Measurements from ENCODE around the gene ZBTB32.

ZBTB32 gene

GRCh38 chr19:35702223-35703012, 1.9 kb upstream of the ZBTB32 start:
- DNase-seq = peak; percentile 96 to 97

GRCh38 chr19:35703343-35703742, 1.0 kb upstream of the ZBTB32 start:
- no peak for DNase-seq

- no peak for DNase-seq
Observed at GRCh38 chr19:35708391-35708790, 4.0 kb downstream of the ZBTB32 start.

GRCh38 chr19:35710784-35711723, 6.7 kb downstream of the ZBTB32 start:
- no peak for DNase-seq

- DNase-seq = no peak
Observed at GRCh38 chr19:35712567-35713505, 8.5 kb downstream of the ZBTB32 start.

- DNase-seq = no peak
Observed at GRCh38 chr19:35713506-35713850, 9.1 kb downstream of the ZBTB32 start.

- no peak for DNase-seq
Observed at GRCh38 chr19:35713904-35714495, 9.6 kb downstream of the ZBTB32 start.

- DNase-seq = no peak
Observed at GRCh38 chr19:35714601-35715354, 10.4 kb downstream of the ZBTB32 start.

GRCh38 chr19:35715355-35715809, 11.0 kb downstream of the ZBTB32 start:
- DNase-seq = no peak

- peak in 1 of 2 experiments; percentile 47 for DNase-seq
Observed at GRCh38 chr19:35715981-35716800, 11.8 kb downstream of the ZBTB32 start.

- peak; percentile 79 to 88 for DNase-seq
Observed at GRCh38 chr19:35716801-35717664, 12.7 kb downstream of the ZBTB32 start.

- DNase-seq = no peak
Observed at GRCh38 chr19:35717665-35718344, 13.4 kb downstream of the ZBTB32 start, which contains the start of gene KMT2B. KMT2B (plus strand) TSS chr19:35718003; CDS start chr19:35718019, 16 bp downstream.

GRCh38 chr19:35718345-35719041, 14.1 kb downstream of the ZBTB32 start:
- DNase-seq = no peak

- DNase-seq = no peak
Observed at GRCh38 chr19:35719402-35720162, 15.2 kb downstream of the ZBTB32 start.

GRCh38 chr19:35720163-35720524, 15.8 kb downstream of the ZBTB32 start:
- no peak for DNase-seq

GRCh38 chr19:35720648-35721047, 16.3 kb downstream of the ZBTB32 start:
- DNase-seq = no peak

- DNase-seq = no peak
Observed at GRCh38 chr19:35721374-35721773, 17.0 kb downstream of the ZBTB32 start.
